Fibroblast of skin of left biceps (primary cell): Measurements from ENCODE around the gene H2AZ2.

ENCODE experiments used
- DNase-seq, 2 experiments: peaks; one replicate each; pipeline ENCODE4 v3.0.0-alpha.2; 2013; ENCODE audit warnings: low read depth in 2 of 2

H2AZ2 gene

DNA sequence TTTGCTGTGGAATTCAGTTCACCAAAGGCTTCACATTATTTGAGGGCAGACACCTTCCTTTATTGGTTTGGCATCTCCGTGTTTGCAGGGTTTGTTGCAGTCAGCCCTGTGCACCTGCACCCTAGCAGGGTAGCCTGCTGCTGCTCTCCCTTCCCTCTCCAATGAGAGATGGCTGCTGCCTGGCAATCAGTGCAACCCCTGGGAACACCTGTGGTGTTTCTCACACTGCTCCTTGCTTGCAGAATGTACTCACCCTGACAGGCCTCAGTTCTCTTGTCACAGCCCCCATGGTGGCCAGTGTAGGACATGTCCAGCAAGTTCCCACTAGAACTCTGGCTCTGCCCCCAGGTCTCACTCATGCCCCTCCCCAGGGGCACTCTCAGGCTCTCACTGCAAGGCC lies 63.5 kb downstream of the H2AZ2 start:
- DNase-seq: no peak

DNA sequence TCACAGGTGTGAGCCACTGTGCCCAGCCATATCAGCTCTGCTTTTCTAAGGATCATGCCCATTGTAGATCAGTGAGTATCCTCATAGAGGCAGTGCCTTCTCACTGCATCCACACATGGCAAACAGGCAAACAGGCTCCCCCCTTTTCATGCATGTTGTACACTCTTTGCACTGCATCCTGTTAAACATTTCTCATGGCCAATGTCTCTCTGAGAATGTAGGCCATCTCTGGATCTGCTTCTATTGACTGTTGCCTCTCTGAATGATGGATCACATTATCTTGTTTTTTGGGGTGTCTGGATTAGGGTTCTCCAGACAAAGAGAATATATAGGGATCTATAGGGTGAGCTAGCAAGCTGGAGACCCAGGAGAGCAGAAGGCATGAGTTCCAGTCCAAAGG lies 64.5 kb downstream of the H2AZ2 start:
- DNase-seq: no peak

DNA sequence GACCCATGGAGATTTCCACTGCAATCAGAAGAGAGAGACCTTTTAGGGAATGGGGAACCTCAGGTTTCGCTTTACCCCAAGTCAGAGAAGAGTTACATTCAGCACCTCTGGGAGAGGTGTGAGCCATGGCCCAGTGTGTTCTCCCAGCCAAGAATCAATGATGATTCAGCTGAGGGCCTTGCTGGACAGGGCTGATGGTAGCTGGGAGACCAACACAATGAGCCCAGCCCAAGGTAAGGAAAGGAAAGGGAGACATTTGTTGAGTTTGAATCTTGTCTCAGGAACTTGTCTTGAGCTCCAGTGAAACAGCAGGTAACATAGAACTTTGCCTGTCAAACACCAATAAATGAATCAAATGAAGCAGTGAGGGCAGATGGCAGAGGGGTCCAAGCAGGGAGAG lies 65.4 kb downstream of the H2AZ2 start:
- no peak for DNase-seq
